Ovary (tissue), 3 donors: ENCODE measurements around the gene PTPRN2.

Experiments
- EP300 ChIP-seq: sonication (generic); formaldehyde crosslinking; IDR thresholded peaks from one replicate; pipeline ENCODE4 v1.6.1; 2017; ENCODE audit warnings: antibody characterized with exemption
- POLR2A ChIP-seq: fragments of 450-650 bp; IDR thresholded peaks from one replicate; pipeline ENCODE4 v1.6.1; 2017; ENCODE audit warnings: antibody characterized with exemption, mild to moderate bottlenecking, moderate library complexity
- TF ChIP-seq, protein P1 (sequence below), 3 donors: fragments of 450-650 bp in 2 of 3; fragments of 200-600 bp in 1 of 3; IDR thresholded peaks; one replicate each; pipeline versions ENCODE4 v1.5.1 to v1.8.0; 2016 to 2022; ENCODE audit warnings: antibody characterized with exemption in 3 of 3, mild to moderate bottlenecking in 1 of 3
- donor health status: DM: no; HTN: no; CAD: no.

DNA sequence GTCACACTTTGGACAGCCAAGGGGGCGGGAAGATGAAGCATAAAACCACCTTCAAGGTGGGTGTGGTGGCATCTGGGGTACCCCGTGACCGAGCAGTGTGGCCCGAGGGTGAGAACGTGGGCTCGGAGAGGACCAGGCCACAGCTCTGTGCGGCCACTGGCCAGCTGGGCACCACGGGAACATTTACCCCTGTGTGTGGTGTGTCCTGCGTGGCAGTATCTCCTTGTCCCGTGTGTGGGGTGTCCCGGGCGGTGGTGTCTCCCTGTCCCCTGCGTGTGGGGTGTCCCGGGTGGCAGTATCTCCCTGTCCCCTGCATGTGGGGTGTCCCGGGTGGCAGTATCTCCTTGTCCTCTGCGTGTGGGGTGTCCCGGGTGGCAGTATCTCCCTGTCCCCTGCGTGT lies 680.5 kb downstream of the PTPRN2 start:
- TF ChIP-seq, protein P1, sequence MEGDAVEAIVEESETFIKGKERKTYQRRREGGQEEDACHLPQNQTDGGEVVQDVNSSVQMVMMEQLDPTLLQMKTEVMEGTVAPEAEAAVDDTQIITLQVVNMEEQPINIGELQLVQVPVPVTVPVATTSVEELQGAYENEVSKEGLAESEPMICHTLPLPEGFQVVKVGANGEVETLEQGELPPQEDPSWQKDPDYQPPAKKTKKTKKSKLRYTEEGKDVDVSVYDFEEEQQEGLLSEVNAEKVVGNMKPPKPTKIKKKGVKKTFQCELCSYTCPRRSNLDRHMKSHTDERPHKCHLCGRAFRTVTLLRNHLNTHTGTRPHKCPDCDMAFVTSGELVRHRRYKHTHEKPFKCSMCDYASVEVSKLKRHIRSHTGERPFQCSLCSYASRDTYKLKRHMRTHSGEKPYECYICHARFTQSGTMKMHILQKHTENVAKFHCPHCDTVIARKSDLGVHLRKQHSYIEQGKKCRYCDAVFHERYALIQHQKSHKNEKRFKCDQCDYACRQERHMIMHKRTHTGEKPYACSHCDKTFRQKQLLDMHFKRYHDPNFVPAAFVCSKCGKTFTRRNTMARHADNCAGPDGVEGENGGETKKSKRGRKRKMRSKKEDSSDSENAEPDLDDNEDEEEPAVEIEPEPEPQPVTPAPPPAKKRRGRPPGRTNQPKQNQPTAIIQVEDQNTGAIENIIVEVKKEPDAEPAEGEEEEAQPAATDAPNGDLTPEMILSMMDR (IDR thresholded peaks at IDR 0.05), result no peak
- TF ChIP-seq POLR2A (no peak), EP300 (no peak)
